K562 (cell line): ENCODE results near the gene ADAM19. TPM values are rescaled to one million over a fixed set of nuclear protein-coding genes. Genes with fewer than 3 reads are reported as not detected.

Experiments used
- ARID1B ChIP-seq: fragments of 450-650 bp; IDR thresholded peaks from 2 replicates; pipeline ENCODE4 v1.6.1; 2016; ENCODE audit warnings: antibody characterized with exemption, mild to moderate bottlenecking, inconsistent platforms
- ASH1L ChIP-seq: fragments of 450-650 bp; IDR thresholded peaks from 2 replicates; pipeline ENCODE4 v1.6.1; 2018; ENCODE audit warnings: borderline replicate concordance, mild to moderate bottlenecking, low read depth; ENCODE audit not compliant: partially characterized antibody
- FOS ChIP-seq: IDR thresholded peaks from 3 replicates; pipeline ENCODE4 v1.6.1; 2011; ENCODE audit not compliant: insufficient read length; ENCODE audit errors: extremely low read depth
- GATAD2A ChIP-seq: fragments of 450-650 bp; IDR thresholded peaks from 2 replicates; pipeline ENCODE4 v1.6.1; 2017
- ILF3 ChIP-seq: fragments of 450-650 bp; IDR thresholded peaks from 2 replicates; pipeline ENCODE4 v1.6.1; 2018; ENCODE audit warnings: antibody characterized with exemption, mild to moderate bottlenecking, moderate library complexity, borderline replicate concordance
- LEF1 ChIP-seq: fragments of 450-650 bp; IDR thresholded peaks from 2 replicates; pipeline ENCODE4 v1.6.1; 2016; ENCODE audit warnings: mild to moderate bottlenecking
- NR3C1 ChIP-seq: sonication (generic); formaldehyde crosslinking; IDR thresholded peaks from 2 replicates; pipeline ENCODE4 v1.8.1; 2022; ENCODE audit warnings: missing genetic modification reagents
- RBM25 ChIP-seq: fragments of 200-400 bp; formaldehyde crosslinking; IDR thresholded peaks from 2 replicates; pipeline ENCODE4 v1.6.1; 2018; ENCODE audit warnings: low read length, low read depth, moderate library complexity; ENCODE audit not compliant: severe bottlenecking
- polyA plus RNA-seq, 8 experiments: library from polyadenylated mRNA; depleted of rRNA in 4 of 8; stranded (reverse) in 5 of 8; unstranded in 3 of 8; fragments of >200 nt; fragmentation: Nextera tagmentation in 2 of 8; fragmentation: Illumina TruSeq in 1 of 8; extraction: Ambion mirVana in 2 of 8; extraction: Trizol in 1 of 8; gene quantifications; 2 replicates each; pipeline versions ENCODE4 v1.2.1 to v1.2.3, GENCODE V29; 2011 to 2014; ENCODE audit warnings: inconsistent platforms in 1 of 8, missing spikeins in 1 of 8
- total RNA-seq, 7 experiments: library from RNA; depleted of rRNA in 6 of 7; stranded (reverse); fragments of >200 nt in 6 of 7; fragmentation: Illumina TruSeq in 2 of 7; extraction: Trizol in 2 of 7; gene quantifications; 2 replicates each; pipeline versions ENCODE4 v1.2.1 to v1.2.3, GENCODE V29; 2011 to 2021; ENCODE audit warnings: low replicate concordance in 1 of 7
- TF ChIP-seq, protein P1 (sequence below): fragments of 450-650 bp; IDR thresholded peaks from 2 replicates; pipeline ENCODE4 v1.6.1; 2016; ENCODE audit warnings: mild to moderate bottlenecking, moderate library complexity
- TF ChIP-seq, protein P2 (sequence below): fragments of 450-650 bp; IDR thresholded peaks from 2 replicates; pipeline ENCODE4 v1.6.1; 2016; ENCODE audit warnings: antibody characterized with exemption
- TF ChIP-seq, protein P3 (sequence below): fragments of 250-450 bp; sonication (Bioruptor Pico); IDR thresholded peaks from 2 replicates; pipeline ENCODE4 v1.5.0; 2021; ENCODE audit warnings: mild to moderate bottlenecking, borderline replicate concordance
- TF ChIP-seq, protein P4 (sequence below): IDR thresholded peaks from 3 replicates; pipeline ENCODE4 v1.6.1; 2011; ENCODE audit warnings: borderline replicate concordance, mild to moderate bottlenecking; ENCODE audit not compliant: insufficient read length, insufficient read depth

The ADAM19 gene
- total and polyA plus RNA-seq, 9 of the 15 experiments (the other 6 are each of a cell fraction or from before 2014, with no cell fraction given) = 0.11 to 1.1 (median 0.43) TPM

DNA sequence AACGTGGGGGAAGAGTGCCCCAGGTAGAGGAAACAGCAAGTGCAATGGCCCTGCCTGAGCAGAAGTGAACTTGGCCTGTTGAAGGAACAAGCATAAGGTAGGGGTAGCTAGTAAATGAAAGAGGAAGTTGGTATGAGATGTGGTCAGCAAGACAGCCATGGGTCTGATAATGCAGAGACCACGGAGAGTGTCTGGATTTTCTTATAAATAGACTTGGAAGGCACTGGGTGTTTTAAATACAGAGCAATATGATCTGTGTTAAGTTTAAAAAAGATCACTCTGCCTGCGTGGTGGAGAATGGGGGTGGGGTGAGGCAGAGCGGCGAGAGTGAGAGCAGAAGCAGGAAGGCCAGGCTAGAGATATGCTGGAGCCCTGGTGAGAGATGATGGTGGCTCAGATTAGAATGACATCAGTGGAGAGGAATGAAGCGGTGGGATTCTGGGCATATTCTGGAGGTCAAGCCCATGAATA is 4.2 kb downstream of the ADAM19 start (continued):
- TF ChIP-seq, protein P1, sequence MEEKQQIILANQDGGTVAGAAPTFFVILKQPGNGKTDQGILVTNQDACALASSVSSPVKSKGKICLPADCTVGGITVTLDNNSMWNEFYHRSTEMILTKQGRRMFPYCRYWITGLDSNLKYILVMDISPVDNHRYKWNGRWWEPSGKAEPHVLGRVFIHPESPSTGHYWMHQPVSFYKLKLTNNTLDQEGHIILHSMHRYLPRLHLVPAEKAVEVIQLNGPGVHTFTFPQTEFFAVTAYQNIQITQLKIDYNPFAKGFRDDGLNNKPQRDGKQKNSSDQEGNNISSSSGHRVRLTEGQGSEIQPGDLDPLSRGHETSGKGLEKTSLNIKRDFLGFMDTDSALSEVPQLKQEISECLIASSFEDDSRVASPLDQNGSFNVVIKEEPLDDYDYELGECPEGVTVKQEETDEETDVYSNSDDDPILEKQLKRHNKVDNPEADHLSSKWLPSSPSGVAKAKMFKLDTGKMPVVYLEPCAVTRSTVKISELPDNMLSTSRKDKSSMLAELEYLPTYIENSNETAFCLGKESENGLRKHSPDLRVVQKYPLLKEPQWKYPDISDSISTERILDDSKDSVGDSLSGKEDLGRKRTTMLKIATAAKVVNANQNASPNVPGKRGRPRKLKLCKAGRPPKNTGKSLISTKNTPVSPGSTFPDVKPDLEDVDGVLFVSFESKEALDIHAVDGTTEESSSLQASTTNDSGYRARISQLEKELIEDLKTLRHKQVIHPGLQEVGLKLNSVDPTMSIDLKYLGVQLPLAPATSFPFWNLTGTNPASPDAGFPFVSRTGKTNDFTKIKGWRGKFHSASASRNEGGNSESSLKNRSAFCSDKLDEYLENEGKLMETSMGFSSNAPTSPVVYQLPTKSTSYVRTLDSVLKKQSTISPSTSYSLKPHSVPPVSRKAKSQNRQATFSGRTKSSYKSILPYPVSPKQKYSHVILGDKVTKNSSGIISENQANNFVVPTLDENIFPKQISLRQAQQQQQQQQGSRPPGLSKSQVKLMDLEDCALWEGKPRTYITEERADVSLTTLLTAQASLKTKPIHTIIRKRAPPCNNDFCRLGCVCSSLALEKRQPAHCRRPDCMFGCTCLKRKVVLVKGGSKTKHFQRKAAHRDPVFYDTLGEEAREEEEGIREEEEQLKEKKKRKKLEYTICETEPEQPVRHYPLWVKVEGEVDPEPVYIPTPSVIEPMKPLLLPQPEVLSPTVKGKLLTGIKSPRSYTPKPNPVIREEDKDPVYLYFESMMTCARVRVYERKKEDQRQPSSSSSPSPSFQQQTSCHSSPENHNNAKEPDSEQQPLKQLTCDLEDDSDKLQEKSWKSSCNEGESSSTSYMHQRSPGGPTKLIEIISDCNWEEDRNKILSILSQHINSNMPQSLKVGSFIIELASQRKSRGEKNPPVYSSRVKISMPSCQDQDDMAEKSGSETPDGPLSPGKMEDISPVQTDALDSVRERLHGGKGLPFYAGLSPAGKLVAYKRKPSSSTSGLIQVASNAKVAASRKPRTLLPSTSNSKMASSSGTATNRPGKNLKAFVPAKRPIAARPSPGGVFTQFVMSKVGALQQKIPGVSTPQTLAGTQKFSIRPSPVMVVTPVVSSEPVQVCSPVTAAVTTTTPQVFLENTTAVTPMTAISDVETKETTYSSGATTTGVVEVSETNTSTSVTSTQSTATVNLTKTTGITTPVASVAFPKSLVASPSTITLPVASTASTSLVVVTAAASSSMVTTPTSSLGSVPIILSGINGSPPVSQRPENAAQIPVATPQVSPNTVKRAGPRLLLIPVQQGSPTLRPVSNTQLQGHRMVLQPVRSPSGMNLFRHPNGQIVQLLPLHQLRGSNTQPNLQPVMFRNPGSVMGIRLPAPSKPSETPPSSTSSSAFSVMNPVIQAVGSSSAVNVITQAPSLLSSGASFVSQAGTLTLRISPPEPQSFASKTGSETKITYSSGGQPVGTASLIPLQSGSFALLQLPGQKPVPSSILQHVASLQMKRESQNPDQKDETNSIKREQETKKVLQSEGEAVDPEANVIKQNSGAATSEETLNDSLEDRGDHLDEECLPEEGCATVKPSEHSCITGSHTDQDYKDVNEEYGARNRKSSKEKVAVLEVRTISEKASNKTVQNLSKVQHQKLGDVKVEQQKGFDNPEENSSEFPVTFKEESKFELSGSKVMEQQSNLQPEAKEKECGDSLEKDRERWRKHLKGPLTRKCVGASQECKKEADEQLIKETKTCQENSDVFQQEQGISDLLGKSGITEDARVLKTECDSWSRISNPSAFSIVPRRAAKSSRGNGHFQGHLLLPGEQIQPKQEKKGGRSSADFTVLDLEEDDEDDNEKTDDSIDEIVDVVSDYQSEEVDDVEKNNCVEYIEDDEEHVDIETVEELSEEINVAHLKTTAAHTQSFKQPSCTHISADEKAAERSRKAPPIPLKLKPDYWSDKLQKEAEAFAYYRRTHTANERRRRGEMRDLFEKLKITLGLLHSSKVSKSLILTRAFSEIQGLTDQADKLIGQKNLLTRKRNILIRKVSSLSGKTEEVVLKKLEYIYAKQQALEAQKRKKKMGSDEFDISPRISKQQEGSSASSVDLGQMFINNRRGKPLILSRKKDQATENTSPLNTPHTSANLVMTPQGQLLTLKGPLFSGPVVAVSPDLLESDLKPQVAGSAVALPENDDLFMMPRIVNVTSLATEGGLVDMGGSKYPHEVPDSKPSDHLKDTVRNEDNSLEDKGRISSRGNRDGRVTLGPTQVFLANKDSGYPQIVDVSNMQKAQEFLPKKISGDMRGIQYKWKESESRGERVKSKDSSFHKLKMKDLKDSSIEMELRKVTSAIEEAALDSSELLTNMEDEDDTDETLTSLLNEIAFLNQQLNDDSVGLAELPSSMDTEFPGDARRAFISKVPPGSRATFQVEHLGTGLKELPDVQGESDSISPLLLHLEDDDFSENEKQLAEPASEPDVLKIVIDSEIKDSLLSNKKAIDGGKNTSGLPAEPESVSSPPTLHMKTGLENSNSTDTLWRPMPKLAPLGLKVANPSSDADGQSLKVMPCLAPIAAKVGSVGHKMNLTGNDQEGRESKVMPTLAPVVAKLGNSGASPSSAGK = no peak
- no peak for TF ChIP-seq NR3C1
- TF ChIP-seq ASH1L = no peak
- TF ChIP-seq, protein P2, sequence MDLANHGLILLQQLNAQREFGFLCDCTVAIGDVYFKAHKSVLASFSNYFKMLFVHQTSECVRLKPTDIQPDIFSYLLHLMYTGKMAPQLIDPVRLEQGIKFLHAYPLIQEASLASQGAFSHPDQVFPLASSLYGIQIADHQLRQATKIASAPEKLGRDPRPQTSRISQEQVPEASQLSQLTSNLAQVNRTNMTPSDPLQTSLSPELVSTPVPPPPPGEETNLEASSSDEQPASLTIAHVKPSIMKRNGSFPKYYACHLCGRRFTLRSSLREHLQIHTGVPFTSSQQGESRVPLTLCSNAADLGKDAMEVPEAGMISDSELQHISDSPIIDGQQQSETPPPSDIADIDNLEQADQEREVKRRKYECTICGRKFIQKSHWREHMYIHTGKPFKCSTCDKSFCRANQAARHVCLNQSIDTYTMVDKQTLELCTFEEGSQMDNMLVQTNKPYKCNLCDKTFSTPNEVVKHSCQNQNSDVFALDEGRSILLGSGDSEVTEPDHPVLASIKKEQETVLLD = no peak
- no peak for TF ChIP-seq RBM25
- no peak for TF ChIP-seq ILF3
- TF ChIP-seq LEF1 = peak; percentile 25; the same call in 1 of the 2 replicates
- peak; percentile 64 for TF ChIP-seq ARID1B
- TF ChIP-seq GATAD2A = no peak
- TF ChIP-seq, protein P3, sequence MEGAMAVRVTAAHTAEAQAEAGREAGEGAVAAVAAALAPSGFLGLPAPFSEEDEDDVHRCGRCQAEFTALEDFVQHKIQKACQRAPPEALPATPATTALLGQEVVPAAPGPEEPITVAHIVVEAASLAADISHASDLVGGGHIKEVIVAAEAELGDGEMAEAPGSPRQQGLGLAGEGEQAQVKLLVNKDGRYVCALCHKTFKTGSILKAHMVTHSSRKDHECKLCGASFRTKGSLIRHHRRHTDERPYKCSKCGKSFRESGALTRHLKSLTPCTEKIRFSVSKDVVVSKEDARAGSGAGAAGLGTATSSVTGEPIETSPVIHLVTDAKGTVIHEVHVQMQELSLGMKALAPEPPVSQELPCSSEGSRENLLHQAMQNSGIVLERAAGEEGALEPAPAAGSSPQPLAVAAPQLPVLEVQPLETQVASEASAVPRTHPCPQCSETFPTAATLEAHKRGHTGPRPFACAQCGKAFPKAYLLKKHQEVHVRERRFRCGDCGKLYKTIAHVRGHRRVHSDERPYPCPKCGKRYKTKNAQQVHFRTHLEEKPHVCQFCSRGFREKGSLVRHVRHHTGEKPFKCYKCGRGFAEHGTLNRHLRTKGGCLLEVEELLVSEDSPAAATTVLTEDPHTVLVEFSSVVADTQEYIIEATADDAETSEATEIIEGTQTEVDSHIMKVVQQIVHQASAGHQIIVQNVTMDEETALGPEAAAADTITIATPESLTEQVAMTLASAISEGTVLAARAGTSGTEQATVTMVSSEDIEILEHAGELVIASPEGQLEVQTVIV (CRISPR knock-in tag) = no peak
- TF ChIP-seq FOS = no peak
- TF ChIP-seq, protein P4, sequence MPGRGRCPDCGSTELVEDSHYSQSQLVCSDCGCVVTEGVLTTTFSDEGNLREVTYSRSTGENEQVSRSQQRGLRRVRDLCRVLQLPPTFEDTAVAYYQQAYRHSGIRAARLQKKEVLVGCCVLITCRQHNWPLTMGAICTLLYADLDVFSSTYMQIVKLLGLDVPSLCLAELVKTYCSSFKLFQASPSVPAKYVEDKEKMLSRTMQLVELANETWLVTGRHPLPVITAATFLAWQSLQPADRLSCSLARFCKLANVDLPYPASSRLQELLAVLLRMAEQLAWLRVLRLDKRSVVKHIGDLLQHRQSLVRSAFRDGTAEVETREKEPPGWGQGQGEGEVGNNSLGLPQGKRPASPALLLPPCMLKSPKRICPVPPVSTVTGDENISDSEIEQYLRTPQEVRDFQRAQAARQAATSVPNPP = no peak
